Measurements from ENCODE around the gene CETN1.

Gene CETN1

GRCh38 chr18:576924-577323 lies 3.3 kb upstream of the CETN1 start:
- no peak for DNase-seq (ENCODE audit: low spot score)

- DNase-seq (ENCODE audit: low spot score) = no peak
These were observed 2.4 kb upstream of the CETN1 start for GRCh38 chr18:577643-578375.

GRCh38 chr18:579238-579637 lies 942 bp upstream of the CETN1 start:
- DNase-seq (ENCODE audit: low spot score) = no peak

- DNase-seq (ENCODE audit: low spot score) = no peak
These were observed 916 bp downstream of the CETN1 start for GRCh38 chr18:581096-581495.

DNA sequence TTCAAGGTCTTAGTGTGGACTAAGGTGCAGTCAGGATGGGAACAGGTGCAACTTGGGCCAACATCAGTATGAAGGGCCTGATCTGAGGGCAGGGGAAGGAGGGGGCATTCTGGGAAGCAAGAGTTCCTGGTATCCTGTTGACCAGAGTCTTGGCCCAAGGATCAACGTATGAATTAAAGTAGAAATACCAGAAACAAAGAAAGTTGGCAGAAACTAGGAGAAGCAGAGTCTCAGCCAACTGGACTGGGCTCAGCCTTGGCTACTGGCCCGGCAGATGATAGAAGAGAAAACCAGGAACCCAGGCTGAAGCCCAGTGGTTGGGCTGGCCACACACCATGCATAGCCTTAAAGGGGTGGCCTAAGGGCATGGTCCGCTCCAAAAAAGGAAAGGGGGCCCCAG lies 2.3 kb downstream of the CETN1 start:
- DNase-seq (ENCODE audit: low spot score) = no peak

DNA sequence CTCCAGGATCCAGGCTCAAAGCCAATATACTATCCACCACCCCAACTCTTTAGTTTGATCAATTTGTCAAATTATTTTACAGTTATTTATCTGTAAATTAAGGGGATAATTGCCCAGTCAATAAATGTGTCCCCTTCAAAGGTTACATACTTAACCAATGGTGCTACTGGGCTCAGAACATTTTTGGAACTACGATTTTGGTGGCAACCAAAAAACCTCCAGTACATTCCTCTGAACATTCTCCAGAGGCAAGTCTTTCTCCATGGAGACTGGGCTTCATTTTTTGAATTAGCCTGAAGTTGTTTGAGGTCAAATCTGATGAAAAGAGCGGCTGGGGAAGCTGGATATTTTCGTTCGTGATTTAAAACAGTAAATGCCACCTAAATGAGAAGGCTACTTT lies 14.9 kb downstream of the CETN1 start:
- no peak for DNase-seq (ENCODE audit: low spot score)

DNA sequence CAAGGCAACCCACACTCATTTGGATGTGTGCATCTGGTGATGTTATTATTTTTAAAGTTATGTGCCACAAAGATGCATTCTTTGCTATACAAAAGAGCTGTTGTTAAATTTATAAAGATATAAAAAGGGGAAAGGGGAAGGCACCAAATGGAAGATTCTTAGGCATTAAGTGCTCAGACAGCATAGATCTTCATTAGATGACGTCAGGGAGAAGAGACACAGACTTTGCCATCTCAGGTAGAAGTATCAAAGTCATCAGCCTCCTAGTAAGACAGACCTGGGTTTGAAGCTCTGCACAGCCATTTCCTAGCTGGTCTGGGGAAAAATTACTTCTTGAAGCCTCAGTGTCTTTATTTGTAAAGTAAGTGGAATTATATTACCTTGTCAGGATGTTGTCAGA lies 15.4 kb downstream of the CETN1 start:
- DNase-seq (ENCODE audit: low spot score) = no peak

- peak; percentile 56 for DNase-seq (ENCODE audit: low spot score)
These were observed 16.2 kb downstream of the CETN1 start for GRCh38 chr18:596288-596881.

- no peak for DNase-seq (ENCODE audit: low spot score)
These were observed 18.0 kb downstream of the CETN1 start for GRCh38 chr18:598124-598589.

GRCh38 chr18:600107-600506 lies 19.9 kb downstream of the CETN1 start:
- DNase-seq (ENCODE audit: low spot score) = no peak

- DNase-seq (ENCODE audit: low spot score) = no peak
These were observed 24.6 kb downstream of the CETN1 start for GRCh38 chr18:604771-605170.

GRCh38 chr18:607930-608329 lies 27.8 kb downstream of the CETN1 start:
- DNase-seq (ENCODE audit: low spot score) = no peak

- DNase-seq (ENCODE audit: low spot score) = no peak
These were observed 30.2 kb downstream of the CETN1 start for GRCh38 chr18:610214-610928.

GRCh38 chr18:612156-612555 lies 32.0 kb downstream of the CETN1 start:
- DNase-seq (ENCODE audit: low spot score) = no peak

DNA sequence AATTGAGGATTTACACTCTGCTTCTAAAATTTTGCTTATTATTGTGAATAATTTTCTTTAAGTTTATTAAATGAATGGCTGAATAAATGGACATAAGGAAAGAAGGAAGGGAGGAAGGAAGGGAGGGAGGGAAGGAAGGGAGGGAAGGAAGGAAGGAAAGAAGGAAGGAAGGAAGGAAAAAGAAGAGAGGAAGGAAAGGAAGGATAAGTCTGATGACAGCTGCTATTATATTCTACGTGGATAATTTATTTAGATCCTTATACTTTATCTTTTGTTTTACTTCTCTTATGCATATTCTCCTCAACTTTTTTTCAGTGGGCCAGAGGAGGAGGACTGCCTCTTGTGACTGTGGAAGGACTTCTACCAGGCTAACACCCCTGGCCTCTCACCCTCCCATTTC lies 34.0 kb downstream of the CETN1 start:
- DNase-seq (ENCODE audit: low spot score) = no peak

GRCh38 chr18:615092-615521 lies 34.9 kb downstream of the CETN1 start:
- DNase-seq (ENCODE audit: low spot score) = no peak

- no peak for DNase-seq (ENCODE audit: low spot score)
These were observed 35.6 kb downstream of the CETN1 start for GRCh38 chr18:615773-616172.

GRCh38 chr18:616380-616995 lies 36.3 kb downstream of the CETN1 start:
- DNase-seq (ENCODE audit: low spot score) = peak; percentile 71

DNA sequence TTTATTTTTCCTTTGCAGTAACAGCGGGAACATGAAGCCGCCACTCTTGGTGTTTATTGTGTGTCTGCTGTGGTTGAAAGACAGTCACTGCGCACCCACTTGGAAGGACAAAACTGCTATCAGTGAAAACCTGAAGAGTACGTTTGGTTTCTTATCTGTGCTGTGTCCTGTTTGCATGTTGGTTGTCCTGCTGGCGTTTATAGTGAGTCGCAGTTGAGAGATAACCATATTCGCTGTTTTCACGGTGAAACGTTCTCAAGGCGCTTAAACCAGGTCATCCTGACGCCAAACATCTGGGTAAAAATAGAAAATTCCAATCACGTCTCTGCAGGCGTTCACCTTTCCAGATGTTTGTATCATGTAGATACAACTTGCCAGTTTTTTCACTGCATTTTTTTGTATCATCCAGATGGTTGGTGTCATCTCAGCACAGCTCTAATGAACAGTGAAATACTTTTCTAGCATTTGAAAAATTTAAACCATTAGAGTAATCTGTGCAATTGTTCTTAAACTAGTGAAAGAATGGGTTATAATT lies 37.9 kb downstream of the CETN1 start:
- DNase-seq (ENCODE audit: low spot score) = no peak

DNA sequence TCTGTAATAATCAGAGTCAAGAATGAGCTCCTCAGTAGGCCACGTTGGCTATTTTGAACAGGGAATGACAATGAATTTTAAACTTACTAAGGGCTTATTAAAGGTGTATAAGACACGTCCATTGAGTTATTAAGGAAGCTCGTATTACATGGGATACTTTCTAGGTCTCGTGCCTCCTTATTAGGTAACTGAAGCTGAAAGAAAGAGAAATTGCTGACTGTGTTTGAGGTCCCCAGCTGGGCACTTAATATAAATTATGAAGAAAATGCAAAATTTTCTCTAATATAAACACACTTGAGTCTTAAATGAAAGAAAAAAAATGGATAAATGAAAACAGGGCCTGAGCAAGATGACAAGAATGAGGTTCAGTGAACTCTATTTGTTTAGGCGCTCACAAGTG lies 38.4 kb downstream of the CETN1 start:
- no peak for DNase-seq (ENCODE audit: low spot score)

DNA sequence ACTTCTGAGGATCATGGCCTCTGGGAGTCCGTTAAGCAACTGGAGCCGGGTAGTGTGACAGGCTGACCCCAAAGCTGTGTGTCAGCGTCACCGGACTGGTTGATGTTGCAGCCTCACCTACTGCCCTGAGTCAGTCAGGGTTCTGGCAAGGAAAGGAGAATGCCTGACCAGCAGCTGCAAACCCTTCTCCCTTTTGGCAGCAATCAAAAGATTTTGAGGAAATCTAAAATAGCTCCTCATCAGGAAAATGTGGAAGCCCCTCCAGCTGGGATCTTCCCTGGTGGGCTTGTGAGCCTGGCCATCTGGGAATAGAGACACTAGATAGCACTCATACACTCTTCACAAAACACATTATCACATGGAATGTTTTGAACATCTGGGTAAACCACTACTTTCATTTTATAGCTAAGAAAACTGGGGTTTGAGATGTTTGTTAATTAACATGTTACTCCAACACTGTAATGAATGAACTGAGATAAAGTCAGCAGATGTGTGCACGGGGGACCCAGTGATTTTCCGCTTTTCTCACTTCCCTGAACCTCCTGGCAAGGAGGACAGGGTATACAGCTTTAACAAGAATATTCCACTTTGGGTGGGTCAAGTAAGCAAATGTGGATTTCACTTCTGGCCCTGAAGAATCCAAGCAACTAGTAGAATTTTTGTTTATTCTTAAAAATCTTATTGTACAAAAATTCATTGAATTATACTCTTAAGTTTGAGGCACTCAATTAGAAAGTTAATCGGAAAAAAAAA lies 41.3 kb downstream of the CETN1 start:
- DNase-seq (ENCODE audit: low spot score) = no peak

DNA sequence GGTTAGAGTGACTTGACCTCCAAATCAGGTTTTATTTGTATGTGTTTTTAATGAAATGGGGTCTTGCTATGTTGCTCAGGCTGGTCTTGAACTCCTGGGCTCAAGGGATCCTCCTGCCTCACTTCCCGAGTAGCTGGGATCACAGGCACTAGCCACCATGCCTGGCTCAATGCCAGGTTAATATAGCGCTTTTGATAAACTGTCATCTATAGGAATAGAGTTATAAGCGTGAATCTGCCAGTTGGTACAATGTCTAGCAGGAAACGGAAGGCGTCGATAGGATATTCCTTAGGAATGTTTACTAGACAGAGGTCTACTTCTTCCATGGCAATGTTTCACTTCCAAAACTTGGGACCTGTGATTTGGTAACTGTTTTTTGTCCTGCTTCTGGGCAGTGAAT lies 42.1 kb downstream of the CETN1 start:
- no peak for DNase-seq (ENCODE audit: low spot score)
